HG03196 (cell line): ENCODE results near the gene CPT1C.
A peak's percentile ranks its signal among the peaks of the same experiment; 100 is the strongest.

Experiments used
- ATAC-seq: cut with Tn5 transposase; IDR thresholded peaks from one replicate; pipeline ENCODE4 v1.9.1; 2021; ENCODE audit not compliant: unreplicated experiment

Gene CPT1C

GRCh38 chr19:49660338-49660961, 30.5 kb upstream of the CPT1C start:
- no peak for ATAC-seq

GRCh38 chr19:49662011-49662410, 28.9 kb upstream of the CPT1C start:
- ATAC-seq = no peak

GRCh38 chr19:49663224-49663623, 27.7 kb upstream of the CPT1C start:
- ATAC-seq = no peak

- ATAC-seq = peak; percentile 31
Measured at GRCh38 chr19:49664171-49665035, 26.5 kb upstream of the CPT1C start.

- no peak for ATAC-seq
Measured at GRCh38 chr19:49665036-49665350, 25.9 kb upstream of the CPT1C start.

GRCh38 chr19:49665351-49666119, 25.4 kb upstream of the CPT1C start, which contains the start of the genes BCL2L12 and IRF3:
Gene BCL2L12, plus strand, starts transcription at chr19:49665933. Its CDS starts 760 bp downstream, at chr19:49666693.
Gene IRF3, minus strand, starts transcription at chr19:49665857. Its CDS starts 1,019 bp downstream, at chr19:49664838.
- ATAC-seq = peak; percentile 70

- ATAC-seq = peak; percentile 3
Measured at GRCh38 chr19:49666120-49666444, 24.8 kb upstream of the CPT1C start.

- ATAC-seq = no peak
Measured at GRCh38 chr19:49667473-49667872, 23.4 kb upstream of the CPT1C start.

- ATAC-seq = no peak
Measured at GRCh38 chr19:49669516-49669915, 21.4 kb upstream of the CPT1C start.

GRCh38 chr19:49672131-49672919, 18.6 kb upstream of the CPT1C start:
- ATAC-seq = no peak

- ATAC-seq = peak; percentile 32
Measured at GRCh38 chr19:49676136-49676783, 14.7 kb upstream of the CPT1C start.

GRCh38 chr19:49676784-49677230, 14.1 kb upstream of the CPT1C start:
- peak; percentile 64 for ATAC-seq

- no peak for ATAC-seq
Measured at GRCh38 chr19:49677231-49677900, 13.6 kb upstream of the CPT1C start, which contains the start of gene PRMT1. Gene PRMT1, plus strand, starts transcription at chr19:49677271. Its CDS starts 10 bp downstream, at chr19:49677281.

- ATAC-seq = no peak
Measured at GRCh38 chr19:49677901-49678674, 12.8 kb upstream of the CPT1C start.

GRCh38 chr19:49678985-49679770, 11.7 kb upstream of the CPT1C start:
- no peak for ATAC-seq

- no peak for ATAC-seq
Measured at GRCh38 chr19:49679771-49680413, 11.0 kb upstream of the CPT1C start.
